Measurements from ENCODE around the gene IGLL5.
A peak's percentile ranks its signal among the peaks of the same experiment; 100 is the strongest.

IGLL5 gene

DNA sequence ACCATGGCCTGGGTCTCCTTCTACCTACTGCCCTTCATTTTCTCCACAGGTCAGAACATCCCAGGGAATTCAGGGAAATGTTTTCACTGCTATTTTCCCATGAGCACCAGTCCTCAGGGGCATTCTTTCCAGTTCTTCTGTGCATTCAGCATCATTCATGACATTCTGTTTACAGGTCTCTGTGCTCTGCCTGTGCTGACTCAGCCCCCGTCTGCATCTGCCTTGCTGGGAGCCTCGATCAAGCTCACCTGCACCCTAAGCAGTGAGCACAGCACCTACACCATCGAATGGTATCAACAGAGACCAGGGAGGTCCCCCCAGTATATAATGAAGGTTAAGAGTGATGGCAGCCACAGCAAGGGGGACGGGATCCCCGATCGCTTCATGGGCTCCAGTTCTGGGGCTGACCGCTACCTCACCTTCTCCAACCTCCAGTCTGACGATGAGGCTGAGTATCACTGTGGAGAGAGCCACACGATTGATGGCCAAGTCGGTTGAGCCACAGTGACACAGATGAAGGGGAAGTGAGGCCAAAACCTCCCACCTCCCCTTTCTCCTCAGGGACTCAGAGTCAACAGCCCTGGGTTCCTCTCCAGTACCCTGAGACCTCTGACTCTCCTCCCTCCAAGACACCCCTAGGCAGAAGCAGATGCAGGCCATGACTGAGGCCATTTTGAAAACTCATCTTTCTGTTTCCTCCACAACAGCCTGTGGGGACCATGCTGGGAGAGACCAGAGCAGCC, 15.9 kb upstream of the IGLL5 start:
- DNase-seq (ENCODE audit: low read depth): no peak
- no peak overlapping the region for H3K4me3 ChIP-seq (ENCODE audit: low read depth, low read length)
- TF ChIP-seq, protein P1, sequence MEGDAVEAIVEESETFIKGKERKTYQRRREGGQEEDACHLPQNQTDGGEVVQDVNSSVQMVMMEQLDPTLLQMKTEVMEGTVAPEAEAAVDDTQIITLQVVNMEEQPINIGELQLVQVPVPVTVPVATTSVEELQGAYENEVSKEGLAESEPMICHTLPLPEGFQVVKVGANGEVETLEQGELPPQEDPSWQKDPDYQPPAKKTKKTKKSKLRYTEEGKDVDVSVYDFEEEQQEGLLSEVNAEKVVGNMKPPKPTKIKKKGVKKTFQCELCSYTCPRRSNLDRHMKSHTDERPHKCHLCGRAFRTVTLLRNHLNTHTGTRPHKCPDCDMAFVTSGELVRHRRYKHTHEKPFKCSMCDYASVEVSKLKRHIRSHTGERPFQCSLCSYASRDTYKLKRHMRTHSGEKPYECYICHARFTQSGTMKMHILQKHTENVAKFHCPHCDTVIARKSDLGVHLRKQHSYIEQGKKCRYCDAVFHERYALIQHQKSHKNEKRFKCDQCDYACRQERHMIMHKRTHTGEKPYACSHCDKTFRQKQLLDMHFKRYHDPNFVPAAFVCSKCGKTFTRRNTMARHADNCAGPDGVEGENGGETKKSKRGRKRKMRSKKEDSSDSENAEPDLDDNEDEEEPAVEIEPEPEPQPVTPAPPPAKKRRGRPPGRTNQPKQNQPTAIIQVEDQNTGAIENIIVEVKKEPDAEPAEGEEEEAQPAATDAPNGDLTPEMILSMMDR (IDR thresholded peaks at IDR 0.05; ENCODE audit: control insufficient read depth, extremely low read depth, insufficient read depth): no peak

DNA sequence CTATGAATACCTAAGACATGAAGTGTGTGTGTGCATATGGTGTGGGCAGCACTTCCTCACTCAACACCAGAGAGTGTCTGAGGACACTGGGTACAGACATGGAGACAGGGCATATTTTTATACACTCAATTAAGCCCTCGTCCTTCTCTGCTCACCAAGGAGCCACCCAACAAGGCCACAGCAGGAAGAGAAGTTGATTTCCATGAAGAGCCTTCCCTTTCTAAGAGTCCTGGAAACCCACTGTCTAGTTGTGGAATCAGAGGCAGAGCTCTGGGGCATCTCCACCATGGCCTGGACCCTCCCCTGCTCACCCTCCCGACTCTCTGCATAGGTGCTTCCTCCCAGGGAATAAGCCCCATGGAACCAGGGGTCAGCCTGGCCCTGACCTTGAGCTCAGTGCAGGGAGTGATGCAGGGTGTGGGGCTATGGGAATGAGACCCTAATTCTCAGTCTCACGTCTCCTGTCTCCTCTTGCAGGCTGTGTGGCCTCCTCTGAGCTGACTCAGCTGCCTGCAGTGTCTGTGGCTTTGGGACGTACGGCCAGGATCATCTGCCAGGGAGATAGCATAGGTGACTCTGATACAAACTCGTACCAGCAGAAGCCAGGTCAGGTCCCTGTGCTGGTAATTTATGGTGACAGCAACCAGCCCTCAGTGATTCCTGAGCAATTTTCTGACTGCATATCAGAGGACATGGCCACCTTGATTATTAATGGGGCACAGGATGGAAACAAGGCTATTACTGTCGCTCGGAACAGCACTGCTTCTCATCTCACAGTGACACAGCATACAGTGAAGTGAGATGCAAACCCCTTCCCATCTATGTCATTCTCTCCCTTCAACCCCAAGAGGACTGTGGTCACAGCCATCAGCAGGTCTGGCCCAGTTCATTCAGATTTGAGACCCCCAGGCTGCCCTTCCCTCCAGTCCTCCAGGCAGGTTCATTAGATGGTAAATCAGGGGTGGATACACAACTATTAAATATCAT, 14.6 kb upstream of the IGLL5 start:
- TF ChIP-seq, protein P1 (IDR thresholded peaks at IDR 0.05; ENCODE audit: control insufficient read depth, extremely low read depth, insufficient read depth): no peak
- DNase-seq (ENCODE audit: low read depth): no peak
- H3K4me3 ChIP-seq (ENCODE audit: low read depth, low read length): no peak overlapping the region

DNA sequence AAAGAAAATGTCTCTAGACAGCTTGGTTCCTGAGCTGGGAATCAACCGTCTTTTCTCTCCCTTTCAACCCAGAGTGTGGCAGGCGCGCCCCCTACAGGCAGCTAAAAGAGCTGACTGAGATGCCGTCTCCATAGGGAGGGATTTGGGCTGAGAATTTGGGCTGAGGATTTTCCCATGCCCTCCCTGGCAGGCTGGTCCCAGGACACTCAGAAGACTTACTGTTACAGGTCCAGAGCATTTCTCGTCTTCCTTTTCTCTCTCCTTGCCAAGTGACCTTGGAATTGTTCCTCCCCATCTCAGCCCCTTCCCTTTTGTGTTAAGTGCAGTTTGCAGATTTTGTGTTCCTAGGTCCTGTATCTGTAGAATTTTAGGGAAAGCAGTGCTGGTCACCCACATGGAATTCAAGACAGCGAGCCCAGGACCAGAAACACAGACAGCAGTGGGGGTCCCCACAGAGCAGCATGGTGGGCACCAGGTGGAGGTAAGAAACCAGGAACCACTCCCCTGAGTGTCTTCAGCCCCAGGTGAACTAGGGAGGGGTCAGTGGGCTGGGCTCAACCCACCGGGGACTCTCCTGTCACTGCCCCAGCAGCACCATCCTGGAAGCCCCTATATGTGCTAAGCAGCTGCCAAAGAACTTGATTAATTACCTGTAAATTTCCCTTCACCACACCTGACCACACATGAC, 9.9 kb upstream of the IGLL5 start:
- H3K4me3 ChIP-seq (ENCODE audit: low read depth, low read length): no peak overlapping the region
- TF ChIP-seq, protein P1 (IDR thresholded peaks at IDR 0.05; ENCODE audit: control insufficient read depth, extremely low read depth, insufficient read depth): peak; percentile 94
- DNase-seq (ENCODE audit: low read depth): peak; percentile 15

DNA sequence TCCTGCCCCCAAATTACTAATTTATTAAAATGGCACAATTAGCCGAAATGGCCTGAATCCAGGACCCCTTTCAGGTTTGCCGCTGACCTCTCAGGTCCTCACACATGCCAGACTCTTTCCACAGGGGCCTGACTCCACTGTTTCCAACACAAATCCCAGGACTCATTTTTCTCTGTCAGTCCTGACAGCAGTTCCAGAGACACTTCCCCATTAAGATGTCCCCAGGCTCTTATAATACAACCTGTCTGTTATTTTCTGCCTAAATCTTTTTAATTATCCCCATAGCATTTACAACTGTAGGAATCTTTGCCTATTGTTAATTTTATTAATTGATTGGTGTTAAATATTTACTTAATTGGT, 9.4 kb upstream of the IGLL5 start:
- TF ChIP-seq, protein P1 (IDR thresholded peaks at IDR 0.05; ENCODE audit: control insufficient read depth, extremely low read depth, insufficient read depth): no peak
- H3K4me3 ChIP-seq (ENCODE audit: low read depth, low read length): no peak overlapping the region
- no peak for DNase-seq (ENCODE audit: low read depth)

DNA sequence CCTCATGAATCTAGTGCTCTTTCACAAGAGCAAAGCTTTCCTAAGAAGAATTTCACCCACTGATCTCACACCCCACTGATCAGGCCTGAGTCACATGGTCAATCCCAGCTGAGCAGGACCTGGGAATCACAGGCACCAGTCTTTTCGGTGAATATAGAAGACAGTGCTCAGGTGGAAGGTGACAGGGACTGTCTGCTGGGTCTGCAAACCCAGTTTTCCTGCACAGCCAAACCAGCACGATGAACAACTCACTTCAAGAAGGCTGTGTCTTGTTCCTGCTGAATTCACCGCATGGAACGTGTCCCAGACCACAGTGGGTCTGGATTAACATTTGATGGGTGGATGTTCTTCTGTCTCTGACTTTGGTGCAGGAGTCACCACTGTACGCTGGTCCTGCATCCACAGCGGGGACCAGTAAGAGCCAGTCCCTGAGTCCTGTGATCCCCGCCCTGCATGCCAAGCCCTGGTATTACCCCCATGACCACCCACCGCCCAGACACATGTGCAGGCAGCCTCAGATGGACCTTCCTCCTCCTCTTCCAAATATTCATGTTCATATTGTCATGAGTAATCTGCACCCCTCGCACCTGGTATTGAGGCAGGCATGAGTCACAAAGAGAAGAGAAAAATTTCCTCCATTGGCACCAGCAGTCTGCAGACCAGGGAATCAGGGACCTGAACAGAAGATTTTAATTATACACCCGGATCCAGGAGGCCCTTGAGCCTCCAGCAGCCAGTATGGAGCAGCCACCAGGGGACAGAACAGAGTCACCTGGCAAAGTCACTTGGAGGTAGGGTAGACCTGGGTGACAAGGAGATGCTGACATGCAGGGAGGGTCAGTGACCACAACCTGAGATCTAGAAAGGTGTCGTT, 8.6 kb upstream of the IGLL5 start:
- H3K4me3 ChIP-seq (ENCODE audit: low read depth, low read length): no peak overlapping the region
- no peak for DNase-seq (ENCODE audit: low read depth)
- TF ChIP-seq, protein P1 (IDR thresholded peaks at IDR 0.05; ENCODE audit: control insufficient read depth, extremely low read depth, insufficient read depth): 0 out of 2 replicates have a peak, but pooled peaks have one; percentile 15

DNA sequence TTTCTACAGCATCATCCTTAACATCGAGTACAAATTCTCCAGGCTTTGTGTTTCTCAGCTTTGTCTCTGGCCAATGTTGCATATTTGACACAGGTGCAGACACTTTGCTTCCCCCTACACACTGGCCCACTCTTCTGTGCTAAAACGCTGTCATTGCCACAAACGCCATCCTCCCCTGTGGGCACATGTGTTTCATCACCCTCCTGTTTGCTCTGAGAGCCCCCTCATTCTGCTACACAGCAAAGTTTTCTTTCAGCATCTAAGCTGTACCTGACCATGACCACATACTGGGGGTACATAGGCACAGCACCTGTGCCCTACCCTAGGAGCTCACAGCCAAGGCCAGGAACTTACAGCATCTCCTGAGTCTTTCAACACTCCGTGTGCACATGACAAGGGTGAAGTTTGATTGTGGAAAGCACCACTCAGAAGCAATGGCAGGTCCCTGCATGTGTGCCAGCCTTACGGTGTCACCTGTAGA, 7.9 kb upstream of the IGLL5 start:
- TF ChIP-seq, protein P1 (IDR thresholded peaks at IDR 0.05; ENCODE audit: control insufficient read depth, extremely low read depth, insufficient read depth): no peak
- H3K4me3 ChIP-seq (ENCODE audit: low read depth, low read length): no peak overlapping the region
- DNase-seq (ENCODE audit: low read depth): no peak
